ENCODE measurements around the gene LRRC45. TPM values are rescaled to one million over a fixed set of nuclear protein-coding genes. Genes with fewer than 3 reads are reported as not detected.
A peak's percentile ranks its signal among the peaks of the same experiment; 100 is the strongest.

The LRRC45 gene
- total and polyA plus RNA-seq, 9 of the 15 experiments (the other 6 are each of a cell fraction or from before 2014, with no cell fraction given) = 3.5 to 21.5 (median 11.2) TPM; not detected in 2

GRCh38 chr17:81976332-81977210 is 46.5 kb upstream of the LRRC45 start (continued):
- TF ChIP-seq ZNF707 (CRISPR knock-in tag; conservative IDR thresholded peaks at IDR 0.05) (peak; percentile 57; the same call in 1 of the 2 replicates), E2F3 (CRISPR knock-in tag; IDR thresholded peaks at IDR 0.05) (peak; percentile 85), CHD2 (IDR thresholded peaks at IDR 0.05; ENCODE audit: low read depth, low read length) (peak; percentile 40; the same call in 1 of the 2 replicates), ZNF311 (CRISPR knock-in tag; IDR thresholded peaks at IDR 0.05) (0 out of 2 replicates have a peak, but pooled peaks have one; percentile 18), YY1 (IDR thresholded peaks at IDR 0.05; ENCODE audit: borderline replicate concordance in 1 of 3, control insufficient read depth in 1 of 3, extremely low read depth in 1 of 3, insufficient read depth in 3 of 3, insufficient read length in 1 of 3, insufficient replicate concordance in 2 of 3, low read depth in 1 of 3, low read length in 2 of 3) (peak in 1 of 3 experiments; percentile 7), KLF13 (tag; IDR thresholded peaks at IDR 0.05; ENCODE audit: borderline replicate concordance, low read depth) (peak; percentile 39; the same call in 1 of the 2 replicates), ZNF449 (CRISPR knock-in tag; IDR thresholded peaks at IDR 0.05) (0 out of 2 replicates have a peak, but pooled peaks have one; percentile 40), SP1 (CRISPR knock-in tag; IDR thresholded peaks at IDR 0.05) (peak; percentile 65), BCOR (IDR thresholded peaks at IDR 0.05) (0 out of 2 replicates have a peak, but pooled peaks have one; percentile 25), HNRNPUL1 (IDR thresholded peaks at IDR 0.05; ENCODE audit: low read length) (no peak), CEBPB (tag; IDR thresholded peaks at IDR 0.05) (no peak), ERF (CRISPR knock-in tag; IDR thresholded peaks at IDR 0.05) (peak; percentile 94), EP400 (IDR thresholded peaks at IDR 0.05) (peak; percentile 73), NONO (IDR thresholded peaks at IDR 0.05; ENCODE audit: low read depth in 2 of 2, low read length in 1 of 2) (0 out of 4 replicates have a peak, but pooled peaks of 1 of the 2 experiments have one; percentile 5)
- TF ChIP-seq, protein P1, sequence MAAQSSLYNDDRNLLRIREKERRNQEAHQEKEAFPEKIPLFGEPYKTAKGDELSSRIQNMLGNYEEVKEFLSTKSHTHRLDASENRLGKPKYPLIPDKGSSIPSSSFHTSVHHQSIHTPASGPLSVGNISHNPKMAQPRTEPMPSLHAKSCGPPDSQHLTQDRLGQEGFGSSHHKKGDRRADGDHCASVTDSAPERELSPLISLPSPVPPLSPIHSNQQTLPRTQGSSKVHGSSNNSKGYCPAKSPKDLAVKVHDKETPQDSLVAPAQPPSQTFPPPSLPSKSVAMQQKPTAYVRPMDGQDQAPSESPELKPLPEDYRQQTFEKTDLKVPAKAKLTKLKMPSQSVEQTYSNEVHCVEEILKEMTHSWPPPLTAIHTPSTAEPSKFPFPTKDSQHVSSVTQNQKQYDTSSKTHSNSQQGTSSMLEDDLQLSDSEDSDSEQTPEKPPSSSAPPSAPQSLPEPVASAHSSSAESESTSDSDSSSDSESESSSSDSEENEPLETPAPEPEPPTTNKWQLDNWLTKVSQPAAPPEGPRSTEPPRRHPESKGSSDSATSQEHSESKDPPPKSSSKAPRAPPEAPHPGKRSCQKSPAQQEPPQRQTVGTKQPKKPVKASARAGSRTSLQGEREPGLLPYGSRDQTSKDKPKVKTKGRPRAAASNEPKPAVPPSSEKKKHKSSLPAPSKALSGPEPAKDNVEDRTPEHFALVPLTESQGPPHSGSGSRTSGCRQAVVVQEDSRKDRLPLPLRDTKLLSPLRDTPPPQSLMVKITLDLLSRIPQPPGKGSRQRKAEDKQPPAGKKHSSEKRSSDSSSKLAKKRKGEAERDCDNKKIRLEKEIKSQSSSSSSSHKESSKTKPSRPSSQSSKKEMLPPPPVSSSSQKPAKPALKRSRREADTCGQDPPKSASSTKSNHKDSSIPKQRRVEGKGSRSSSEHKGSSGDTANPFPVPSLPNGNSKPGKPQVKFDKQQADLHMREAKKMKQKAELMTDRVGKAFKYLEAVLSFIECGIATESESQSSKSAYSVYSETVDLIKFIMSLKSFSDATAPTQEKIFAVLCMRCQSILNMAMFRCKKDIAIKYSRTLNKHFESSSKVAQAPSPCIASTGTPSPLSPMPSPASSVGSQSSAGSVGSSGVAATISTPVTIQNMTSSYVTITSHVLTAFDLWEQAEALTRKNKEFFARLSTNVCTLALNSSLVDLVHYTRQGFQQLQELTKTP (IDR thresholded peaks at IDR 0.05; ENCODE audit: low read depth in 1 of 2, partially characterized antibody in 2 of 2) = no peak
